HEK293 (cell line): ENCODE measurements around the gene PLAAT2.

Experiments used
- CTCF ChIA-PET: fragments of 350-600 bp; formaldehyde crosslinking; extraction: SDS; loops from one replicate; lab custom pipeline; 2021; ENCODE audit warnings: antibody characterized with exemption; lab: Yijun Ruan, JAX
- POLR2A ChIA-PET: fragments of 300-600 bp; formaldehyde crosslinking; extraction: SDS; loops from one replicate; lab custom pipeline; 2020; ENCODE audit warnings: antibody characterized with exemption, inconsistent platforms; lab: Yijun Ruan, JAX
- H3K27ac ChIP-seq: fragments of 200-500 bp; sonication (Bioruptor generic); 2 replicates; pipeline ENCODE4 v1.5.1; 2014; ENCODE audit warnings: low read depth, low read length, control low read depth, inconsistent platforms; ENCODE audit errors: extremely low read depth
- H3K36me3 ChIP-seq, 2 experiments: fragments of 200-500 bp in 1 of 2; sonication (Bioruptor generic) in 1 of 2; 1 replicate in 1 of 2; 2 replicates in 1 of 2; pipeline ENCODE4 v1.5.1; 2014 to 2017; ENCODE audit warnings: inconsistent platforms in 2 of 2, low read length in 2 of 2; ENCODE audit not compliant: control insufficient read depth in 2 of 2, insufficient read depth in 1 of 2
- H3K4me1 ChIP-seq: fragments of 200-500 bp; sonication (Bioruptor generic); 2 replicates; pipeline ENCODE4 v1.5.1; 2014; ENCODE audit warnings: mild to moderate bottlenecking, low read length, inconsistent platforms; ENCODE audit not compliant: control insufficient read depth, insufficient read depth
- H3K4me3 ChIP-seq: 2 replicates; pipeline ENCODE4 v1.5.1; 2011; ENCODE audit warnings: low read depth, mild to moderate bottlenecking, control low read depth, low read length, moderate library complexity
- H3K9me3 ChIP-seq: fragments of 200-500 bp; sonication (Bioruptor generic); 2 replicates; pipeline ENCODE4 v1.5.1; 2014; ENCODE audit warnings: low read depth, low read length, inconsistent platforms; ENCODE audit not compliant: control insufficient read depth, insufficient read depth
- AEBP2 ChIP-seq: fragments of 450-650 bp; formaldehyde crosslinking; IDR thresholded peaks from 2 replicates; pipeline ENCODE4 v1.5.1; 2016; ENCODE audit warnings: missing biosample characterization, missing genetic modification characterization, borderline replicate concordance
- EGR2 ChIP-seq: fragments of 450-650 bp; formaldehyde crosslinking; IDR thresholded peaks from 2 replicates; pipeline ENCODE4 v1.5.1; 2016; ENCODE audit warnings: low read depth, missing biosample characterization, missing genetic modification characterization
- GLIS1 ChIP-seq: fragments of 450-650 bp; formaldehyde crosslinking; IDR thresholded peaks from 2 replicates; pipeline ENCODE4 v1.5.1; 2016; ENCODE audit warnings: missing biosample characterization, missing genetic modification characterization
- IKZF3 ChIP-seq: fragments of 450-650 bp; IDR thresholded peaks from 2 replicates; pipeline ENCODE4 v1.5.0; 2018; ENCODE audit warnings: missing biosample characterization, mild to moderate bottlenecking, missing genetic modification characterization, moderate library complexity
- KLF9 ChIP-seq: fragments of 450-650 bp; formaldehyde crosslinking; IDR thresholded peaks from 2 replicates; pipeline ENCODE4 v1.5.1; 2016; ENCODE audit warnings: missing biosample characterization, missing genetic modification characterization, low read depth
- OSR2 ChIP-seq: fragments of 450-650 bp; formaldehyde crosslinking; IDR thresholded peaks from 2 replicates; pipeline ENCODE4 v1.5.1; 2016; ENCODE audit warnings: missing biosample characterization, missing genetic modification characterization
- PATZ1 ChIP-seq: fragments of 450-650 bp; formaldehyde crosslinking; IDR thresholded peaks from 2 replicates; pipeline ENCODE4 v1.5.1; 2016; ENCODE audit warnings: missing biosample characterization, missing genetic modification characterization
- SCRT1 ChIP-seq: fragments of 450-650 bp; formaldehyde crosslinking; IDR thresholded peaks from 2 replicates; pipeline ENCODE4 v1.5.1; 2016; ENCODE audit warnings: missing biosample characterization, missing genetic modification characterization, borderline replicate concordance
- YY1 ChIP-seq: fragments of 450-650 bp; formaldehyde crosslinking; IDR thresholded peaks from 2 replicates; pipeline ENCODE4 v1.5.1; 2018; ENCODE audit warnings: missing biosample characterization, missing genetic modification characterization
- ZBTB48 ChIP-seq: fragments of 450-650 bp; formaldehyde crosslinking; IDR thresholded peaks from 2 replicates; pipeline ENCODE4 v1.5.1; 2016; ENCODE audit warnings: missing biosample characterization, missing genetic modification characterization
- ZIC2 ChIP-seq: fragments of 450-650 bp; formaldehyde crosslinking; IDR thresholded peaks from 2 replicates; pipeline ENCODE4 v1.5.1; 2016; ENCODE audit warnings: missing biosample characterization, missing genetic modification characterization
- ZNF138 ChIP-seq: fragments of 450-650 bp; formaldehyde crosslinking; IDR thresholded peaks from 2 replicates; pipeline ENCODE4 v1.5.1; 2016; ENCODE audit warnings: missing biosample characterization, missing genetic modification characterization, borderline replicate concordance
- ZNF174 ChIP-seq: fragments of 450-650 bp; formaldehyde crosslinking; IDR thresholded peaks from 2 replicates; pipeline ENCODE4 v1.5.0; 2017; ENCODE audit warnings: missing biosample characterization, mild to moderate bottlenecking, missing genetic modification characterization
- ZNF221 ChIP-seq: fragments of 450-650 bp; formaldehyde crosslinking; IDR thresholded peaks from 2 replicates; pipeline ENCODE4 v1.5.1; 2017; ENCODE audit warnings: missing biosample characterization, missing genetic modification characterization, borderline replicate concordance
- ZNF23 ChIP-seq: fragments of 450-650 bp; formaldehyde crosslinking; IDR thresholded peaks from 2 replicates; pipeline ENCODE4 v1.5.1; 2016; ENCODE audit warnings: missing biosample characterization, missing genetic modification characterization, borderline replicate concordance
- ZNF26 ChIP-seq: fragments of 450-650 bp; formaldehyde crosslinking; IDR thresholded peaks from 2 replicates; pipeline ENCODE4 v1.5.1; 2016; ENCODE audit warnings: missing biosample characterization, missing genetic modification characterization
- ZNF433 ChIP-seq: fragments of 450-650 bp; formaldehyde crosslinking; IDR thresholded peaks from 2 replicates; pipeline ENCODE4 v1.5.1; 2016; ENCODE audit warnings: missing biosample characterization, missing genetic modification characterization, low read depth
- ZNF449 ChIP-seq: fragments of 450-650 bp; formaldehyde crosslinking; IDR thresholded peaks from 2 replicates; pipeline ENCODE4 v1.5.1; 2017; ENCODE audit warnings: missing biosample characterization, mild to moderate bottlenecking, missing genetic modification characterization, moderate library complexity
- ZNF48 ChIP-seq: fragments of 450-650 bp; formaldehyde crosslinking; IDR thresholded peaks from 2 replicates; pipeline ENCODE4 v1.5.1; 2016; ENCODE audit warnings: missing biosample characterization, missing genetic modification characterization
- ZNF501 ChIP-seq: fragments of 450-650 bp; formaldehyde crosslinking; IDR thresholded peaks from 2 replicates; pipeline ENCODE4 v1.5.1; 2016; ENCODE audit warnings: missing biosample characterization, missing genetic modification characterization
- ZNF561 ChIP-seq: fragments of 450-650 bp; IDR thresholded peaks from 2 replicates; pipeline ENCODE4 v1.5.1; 2018; ENCODE audit warnings: missing biosample characterization, missing genetic modification characterization, borderline replicate concordance
- ZNF571 ChIP-seq: fragments of 450-650 bp; formaldehyde crosslinking; IDR thresholded peaks from 2 replicates; pipeline ENCODE4 v1.5.0; 2017; ENCODE audit warnings: missing biosample characterization, missing genetic modification characterization
- ZNF610 ChIP-seq: fragments of 450-650 bp; formaldehyde crosslinking; IDR thresholded peaks from 2 replicates; pipeline ENCODE4 v1.5.1; 2016; ENCODE audit warnings: missing biosample characterization, missing genetic modification characterization, borderline replicate concordance
- ZNF660 ChIP-seq: fragments of 450-650 bp; IDR thresholded peaks from 2 replicates; pipeline ENCODE4 v1.5.1; 2018; ENCODE audit warnings: missing biosample characterization, mild to moderate bottlenecking, missing genetic modification characterization

PLAAT2 gene

GRCh38 chr11:63599211-63600122 is 36.3 kb upstream of the PLAAT2 start:
- CTCF ChIA-PET: no interaction called here
- POLR2A ChIA-PET: no interaction called here
- H3K9me3 ChIP-seq: no peaks in the 10 kb centered on the region
- TF ChIP-seq ZNF660 (tag by site-specific recombination): no peak
- TF ChIP-seq GLIS1: no peak
- no peak for TF ChIP-seq ZNF26 (tag by site-specific recombination)
- TF ChIP-seq AEBP2 (tag by site-specific recombination): no peak
- no peak for TF ChIP-seq KLF9 (tag by site-specific recombination)
- no peak for TF ChIP-seq ZNF561 (tag by site-specific recombination)
- no peak overlapping the region for H3K27ac ChIP-seq
- no peak overlapping the region for H3K4me3 ChIP-seq
- no peaks in the 10 kb centered on the region for H3K4me1 ChIP-seq
- peaks cover 0 to 17% of the 10 kb centered on the region in 2 experiments; a peak in 1 of 3 replicates for H3K36me3 ChIP-seq

- ChIA-PET CTCF (no interaction called here), POLR2A (no interaction called here)
- no peak overlapping the region for H3K27ac ChIP-seq
- no peaks in the 10 kb centered on the region for H3K4me1 ChIP-seq
- TF ChIP-seq ZIC2 (tag by site-specific recombination) (no peak), ZNF221 (tag by site-specific recombination) (no peak), ZNF501 (tag by site-specific recombination) (no peak), EGR2 (tag by site-specific recombination) (no peak), SCRT1 (tag by site-specific recombination) (no peak), OSR2 (tag by site-specific recombination) (no peak), PATZ1 (no peak)
- peaks cover 0 to 17% of the 10 kb centered on the region in 2 experiments; a peak in 1 of 3 replicates for H3K36me3 ChIP-seq
- no peaks in the 10 kb centered on the region for H3K9me3 ChIP-seq
- H3K4me3 ChIP-seq: no peak overlapping the region
These were observed 35.4 kb upstream of the PLAAT2 start for GRCh38 chr11:63598556-63598955.

GRCh38 chr11:63595296-63595695 is 32.1 kb upstream of the PLAAT2 start:
- ChIA-PET POLR2A (no interaction called here), CTCF (no interaction called here)
- H3K9me3 ChIP-seq: no peaks in the 10 kb centered on the region
- no peaks in the 10 kb centered on the region for H3K4me1 ChIP-seq
- TF ChIP-seq ZNF23 (tag by site-specific recombination) (no peak), ZNF174 (no peak), ZNF138 (tag by site-specific recombination) (no peak), ZBTB48 (no peak), IKZF3 (tag by site-specific recombination) (no peak), ZNF449 (tag by site-specific recombination) (no peak), ZNF571 (tag by site-specific recombination) (no peak), ZNF433 (tag by site-specific recombination) (no peak), YY1 (tag by site-specific recombination) (no peak), ZNF48 (tag by site-specific recombination) (no peak), ZNF610 (tag by site-specific recombination) (no peak)
- H3K27ac ChIP-seq: no peak overlapping the region
- H3K4me3 ChIP-seq: no peak overlapping the region
- peaks cover 0 to 28% of the 10 kb centered on the region in 2 experiments; a peak in 1 of 3 replicates for H3K36me3 ChIP-seq
